CD14-positive monocyte (primary cell): ENCODE results near the gene NLRP2B. TPM values are rescaled to one million over a fixed set of nuclear protein-coding genes. Genes with fewer than 3 reads are reported as not detected.
"Not testable (repeated sequence)": the region's sequence is repeated elsewhere in the genome, so short reads cannot be mapped to it uniquely, and the experiment has no call there.

Experiments
- DNase-seq, 3 donors: peaks; one replicate each; pipeline ENCODE4 v3.0.0-alpha.2; 2011 to 2022
- H2AFZ ChIP-seq: 2 replicates; pipeline ENCODE4 v1.6.0; 2012; ENCODE audit warnings: mild to moderate bottlenecking, low read depth, low read length, inconsistent platforms; ENCODE audit not compliant: insufficient read depth, poor library complexity, severe bottlenecking
- H3K27ac ChIP-seq, 2 donors: 1 replicate in 1 of 2; 2 replicates in 1 of 2; pipeline ENCODE4 v1.5.1; 2012 to 2013; ENCODE audit warnings: low read length in 2 of 2, control low read depth in 1 of 2, inconsistent platforms in 1 of 2, low read depth in 1 of 2, mild to moderate bottlenecking in 1 of 2
- H3K27me3 ChIP-seq, 2 donors: one replicate each; pipeline versions ENCODE4 v1.6.0 to v1.6.1; 2011 to 2013; ENCODE audit warnings: low read length in 2 of 2; ENCODE audit not compliant: control insufficient read depth in 2 of 2, insufficient read depth in 2 of 2
- H3K36me3 ChIP-seq, 2 donors: replicated peaks in 1 of 2; 1 replicate in 1 of 2; 2 replicates in 1 of 2; pipeline versions ENCODE4 v1.5.1 to v1.6.1; 2012 to 2013; ENCODE audit warnings: low read length in 2 of 2, control low read depth in 1 of 2, inconsistent platforms in 1 of 2, mild to moderate bottlenecking in 1 of 2; ENCODE audit not compliant: insufficient read depth in 2 of 2, control insufficient read depth in 1 of 2
- H3K4me1 ChIP-seq, 2 donors: 1 replicate in 1 of 2; 2 replicates in 1 of 2; pipeline versions ENCODE4 v1.5.1 to v1.6.1; 2012 to 2013; ENCODE audit warnings: low read length in 2 of 2, control low read depth in 1 of 2, inconsistent platforms in 1 of 2, mild to moderate bottlenecking in 1 of 2, moderate library complexity in 1 of 2; ENCODE audit not compliant: insufficient read depth in 2 of 2, control insufficient read depth in 1 of 2
- H3K4me2 ChIP-seq: replicated peaks from 2 replicates; pipeline ENCODE3; 2012; ENCODE audit warnings: low read length, moderate library complexity, mild to moderate bottlenecking; ENCODE audit not compliant: poor library complexity, severe bottlenecking; ENCODE audit errors: extremely low read depth
- H3K4me3 ChIP-seq, 3 experiments: fragments of 200-600 bp in 1 of 3; sonication (generic) in 1 of 3; replicated peaks in 1 of 3; 1 replicate in 2 of 3; 2 replicates in 1 of 3; pipeline ENCODE4 v1.5.1; 2011 to 2013; ENCODE audit warnings: low read length in 3 of 3, mild to moderate bottlenecking in 3 of 3, control low read depth in 2 of 3, low read depth in 2 of 3, inconsistent platforms in 1 of 3, moderate library complexity in 1 of 3
- H3K79me2 ChIP-seq: 2 replicates; pipeline ENCODE4 v1.6.0; 2012; ENCODE audit warnings: mild to moderate bottlenecking, control low read depth, inconsistent platforms, low read length, moderate library complexity; ENCODE audit not compliant: insufficient read depth
- H3K9ac ChIP-seq: 2 replicates; pipeline ENCODE4 v1.6.0; 2017; ENCODE audit warnings: low read length, mild to moderate bottlenecking; ENCODE audit not compliant: insufficient read depth, poor library complexity, severe bottlenecking
- H3K9me3 ChIP-seq, 2 donors: replicated peaks in 1 of 2; 1 replicate in 1 of 2; 2 replicates in 1 of 2; pipeline versions ENCODE4 v1.5.1 to v1.6.1; 2012 to 2013; ENCODE audit warnings: low read length in 2 of 2, control low read depth in 1 of 2; ENCODE audit not compliant: control insufficient read depth in 1 of 2, insufficient read depth in 1 of 2
- H4K20me1 ChIP-seq: 2 replicates; pipeline ENCODE4 v1.6.0; 2012; ENCODE audit warnings: mild to moderate bottlenecking, low read length, control low read depth, moderate library complexity; ENCODE audit not compliant: insufficient read depth
- H3K27ac Mint-ChIP-seq, 7 donors: one replicate each; pipeline ENCODE4 v1.8.0; 2020; ENCODE audit warnings: mild to moderate bottlenecking in 7 of 7, mixed read lengths in 7 of 7, moderate library complexity in 6 of 7, inconsistent platforms in 2 of 7
- H3K27me3 Mint-ChIP-seq, 3 donors: one replicate each; pipeline ENCODE4 v1.8.0; 2021 to 2022; ENCODE audit warnings: low read depth in 3 of 3, mild to moderate bottlenecking in 3 of 3, mixed read lengths in 3 of 3, moderate library complexity in 3 of 3, inconsistent platforms in 1 of 3
- H3K36me3 Mint-ChIP-seq, 2 donors: one replicate each; pipeline ENCODE4 v1.8.0; 2020; ENCODE audit warnings: mixed read lengths in 2 of 2, inconsistent platforms in 1 of 2, mild to moderate bottlenecking in 1 of 2
- H3K4me1 Mint-ChIP-seq: one replicate; pipeline ENCODE4 v1.8.0; 2020; ENCODE audit warnings: mild to moderate bottlenecking, mixed read lengths
- H3K4me3 Mint-ChIP-seq, 2 donors: one replicate each; pipeline ENCODE4 v1.8.0; 2020; ENCODE audit warnings: mild to moderate bottlenecking in 2 of 2, mixed read lengths in 2 of 2, moderate library complexity in 1 of 2
- H3K9me3 Mint-ChIP-seq, 7 donors: one replicate each; pipeline ENCODE4 v1.8.0; 2020 to 2022; ENCODE audit warnings: mixed read lengths in 7 of 7, mild to moderate bottlenecking in 6 of 7, moderate library complexity in 6 of 7, inconsistent platforms in 2 of 7
- CTCF ChIP-seq: fragments of 200-600 bp; IDR thresholded peaks from one replicate; pipeline ENCODE4 v1.8.0; 2022; ENCODE audit warnings: antibody characterized with exemption, mild to moderate bottlenecking
- WGBS: methylation state at CpG from one replicate; pipeline ENCODE4 v1.1.5; 2013; ENCODE audit warnings: missing lambda C conversion rate; ENCODE audit not compliant: insufficient coverage; 5-methylcytosine and 5-hydroxymethylcytosine counted together
- intact Hi-C, 2 donors: fragments of 100-400 bp; cut with micrococcal nuclease; formaldehyde crosslinking; loops; one replicate each; pipeline versions ENCODE4 v1.15.0 to v1.15.1; 2023
- polyA plus RNA-seq, 3 donors: library from polyadenylated mRNA; depleted of rRNA in 1 of 3; unstranded in 2 of 3; stranded (reverse) in 1 of 3; fragments of 300-500 nt in 2 of 3; fragments of >200 nt in 1 of 3; fragmentation: Illumina TruSeq in 2 of 3; gene quantifications; 1 replicate in 2 of 3; 2 replicates in 1 of 3; pipeline ENCODE4 v1.2.3, GENCODE V29; 2012 to 2021

NLRP2B gene
- polyA plus RNA-seq, 3 donors: not detected

GRCh38 chrX:57641338-57641737 is 38.7 kb downstream of the NLRP2B start:
- H3K4me1 Mint-ChIP-seq: no peaks in the 10 kb centered on the region
- no CpG with 5 or more reads among the region's 2 CpGs for WGBS

GRCh38 chrX:57640674-57641016 is 39.4 kb downstream of the NLRP2B start:
- no peak overlapping the region for H3K27ac Mint-ChIP-seq
- no peaks in the 10 kb centered on the region for H3K36me3 Mint-ChIP-seq
- Histone ChIP-seq H3K4me3 (no peak overlapping the region), H4K20me1 (no peaks in the 10 kb centered on the region), H3K36me3 (no peaks in the 10 kb centered on the region), H2AFZ (no peak overlapping the region), H3K4me2 (no peak overlapping the region), H3K4me1 (no peaks in the 10 kb centered on the region), H3K79me2 (no peaks in the 10 kb centered on the region), H3K27ac (no peak overlapping the region), H3K9me3 (peaks cover 0 to 5% of the 10 kb centered on the region in 2 donors), H3K9ac (no peak overlapping the region), H3K27me3 (no peaks in the 10 kb centered on the region)
- no peak for DNase-seq
- H3K4me1 Mint-ChIP-seq: no peaks in the 10 kb centered on the region
- no peaks in the 10 kb centered on the region for H3K27me3 Mint-ChIP-seq
- no CpG with 5 or more reads among the region's 4 CpGs for WGBS
- no peak for TF ChIP-seq CTCF
- no peak overlapping the region for H3K4me3 Mint-ChIP-seq
- H3K9me3 Mint-ChIP-seq: peaks cover 2 to 13% (median 4%) of the 10 kb centered on the region in 7 donors
- intact Hi-C loops: no loop called here

More at GRCh38 chrX:57641338-57641737, 38.7 kb downstream of the NLRP2B start:
- no peaks in the 10 kb centered on the region for H3K27me3 ChIP-seq
- H3K36me3 ChIP-seq: no peaks in the 10 kb centered on the region
- H2AFZ ChIP-seq: no peak overlapping the region
- Mint-ChIP-seq H3K27me3 (peaks cover 0 to 1% (median 0%) of the 10 kb centered on the region in 3 donors), H3K36me3 (no peaks in the 10 kb centered on the region), H3K27ac (no peak overlapping the region), H3K9me3 (peaks cover 2 to 13% (median 4%) of the 10 kb centered on the region in 7 donors), H3K4me3 (no peak overlapping the region)
- H3K27ac ChIP-seq: no peak overlapping the region
- no peak for DNase-seq
- intact Hi-C loops: no loop called here
- peaks cover 0 to 5% of the 10 kb centered on the region in 2 donors for H3K9me3 ChIP-seq
- TF ChIP-seq CTCF: no peak
- H4K20me1 ChIP-seq: no peaks in the 10 kb centered on the region
- H3K9ac ChIP-seq: no peak overlapping the region
- H3K4me1 ChIP-seq: no peaks in the 10 kb centered on the region
- H3K4me3 ChIP-seq: no peak overlapping the region
- H3K4me2 ChIP-seq: no peak overlapping the region
- H3K79me2 ChIP-seq: no peaks in the 10 kb centered on the region

- H3K9me3 ChIP-seq: not testable (repeated sequence)
Measured at GRCh38 chrX:57629438-57629837, 50.6 kb downstream of the NLRP2B start.

More at GRCh38 chrX:57629438-57629837, 50.6 kb downstream of the NLRP2B start:
- DNase-seq, H3K36me3 Mint-ChIP-seq, H3K4me3 Mint-ChIP-seq, intact Hi-C loops, H3K27ac ChIP-seq, H3K4me2 ChIP-seq, H3K9ac ChIP-seq, H2AFZ ChIP-seq, H3K79me2 ChIP-seq, H3K27me3 ChIP-seq, H3K27me3 Mint-ChIP-seq, H3K4me1 Mint-ChIP-seq, H4K20me1 ChIP-seq, H3K4me1 ChIP-seq, H3K4me3 ChIP-seq, H3K36me3 ChIP-seq: not testable (repeated sequence)
- Mint-ChIP-seq H3K9me3 (peaks cover 10 to 28% (median 25%) of the 10 kb centered on the region in 7 donors), H3K27ac (peak overlapping the region in 2 of 7 donors; percentile 17 to 48)
- 95% methylated on average over 17 of the region's 20 CpGs for WGBS
